MM.1S (cell line): ENCODE measurements around the gene PLXNB1.

Experiments used
- DNase-seq: peaks from one replicate; pipeline ENCODE4 v3.0.0-alpha.2; 2015
- H2AFZ ChIP-seq: fragments of 300-600 bp; sonication (generic); 2 replicates; pipeline ENCODE4 v1.6.0; 2016; ENCODE audit warnings: antibody characterized with exemption, low read length
- H3F3A ChIP-seq: fragments of 300-600 bp; sonication (generic); 2 replicates; pipeline ENCODE4 v1.6.1; 2016; ENCODE audit warnings: mild to moderate bottlenecking, antibody characterized with exemption, low read length, moderate library complexity, mixed read lengths; ENCODE audit not compliant: insufficient read depth
- H3K27ac ChIP-seq: fragments of 300-600 bp; sonication (generic); 2 replicates; pipeline ENCODE4 v1.5.1; 2016; ENCODE audit warnings: mild to moderate bottlenecking, low read length
- H3K27me3 ChIP-seq: fragments of 300-600 bp; sonication (generic); replicated peaks from 2 replicates; pipeline ENCODE4 v1.6.0; 2016; ENCODE audit warnings: low read length; ENCODE audit not compliant: insufficient read depth
- H3K36me3 ChIP-seq: fragments of 300-600 bp; sonication (generic); replicated peaks from 2 replicates; pipeline ENCODE4 v1.6.1; 2016; ENCODE audit warnings: mild to moderate bottlenecking, low read length, mixed read lengths; ENCODE audit not compliant: insufficient read depth
- H3K4me1 ChIP-seq: fragments of 300-600 bp; sonication (generic); 2 replicates; pipeline ENCODE4 v1.6.1; 2016; ENCODE audit warnings: low read length, mixed read lengths
- H3K4me2 ChIP-seq: fragments of 300-600 bp; sonication (generic); 2 replicates; pipeline ENCODE4 v1.6.0; 2016; ENCODE audit warnings: low read depth, low read length
- H3K4me3 ChIP-seq: fragments of 300-600 bp; sonication (generic); 2 replicates; pipeline ENCODE4 v1.5.1; 2016; ENCODE audit warnings: low read length, mixed read lengths
- H3K79me2 ChIP-seq: fragments of 300-600 bp; sonication (generic); 2 replicates; pipeline ENCODE4 v1.6.1; 2016; ENCODE audit warnings: mixed run types, low read length, mixed read lengths
- H3K9ac ChIP-seq: fragments of 300-600 bp; sonication (generic); 2 replicates; pipeline ENCODE4 v1.6.1; 2016; ENCODE audit warnings: low read length, mixed read lengths
- H3K9me2 ChIP-seq: fragments of 300-600 bp; sonication (generic); replicated peaks from 2 replicates; pipeline ENCODE4 v1.6.1; 2016; ENCODE audit warnings: mild to moderate bottlenecking, low read length, mixed read lengths; ENCODE audit not compliant: insufficient read depth
- H3K9me3 ChIP-seq: fragments of 300-600 bp; sonication (generic); replicated peaks from 2 replicates; pipeline ENCODE4 v1.6.1; 2016; ENCODE audit warnings: mild to moderate bottlenecking, low read length, mixed read lengths; ENCODE audit not compliant: insufficient read depth
- H4K20me1 ChIP-seq: fragments of 300-600 bp; sonication (generic); 2 replicates; pipeline ENCODE4 v1.6.1; 2016; ENCODE audit warnings: mild to moderate bottlenecking, low read length, moderate library complexity, mixed read lengths; ENCODE audit not compliant: insufficient read depth
- EZH2 ChIP-seq: fragments of 300-600 bp; sonication (generic); optimal IDR thresholded peaks from 2 replicates; pipeline ENCODE3; 2017; ENCODE audit warnings: low read depth, mild to moderate bottlenecking, antibody characterized with exemption, low read length, mixed read lengths
- EZH2phosphoT487 ChIP-seq: fragments of 300-600 bp; sonication (generic); IDR thresholded peaks from 2 replicates; pipeline ENCODE4 v1.6.1; 2018; ENCODE audit warnings: antibody characterized with exemption, low read length
- TF ChIP-seq, protein P1 (sequence below): fragments of 300-600 bp; sonication (generic); IDR thresholded peaks from 2 replicates; pipeline ENCODE4 v1.5.1; 2016; ENCODE audit warnings: antibody characterized with exemption, low read length, mixed read lengths

The PLXNB1 gene

GRCh38 chr3:48417529-48418108, 12.3 kb downstream of the PLXNB1 start:
- no peak overlapping the region for H3K4me2 ChIP-seq
- H3K27me3 ChIP-seq = peaks cover 25% of the 10 kb centered on the region; the same call in 1 of the 2 replicates
- H3K9ac ChIP-seq = no peak overlapping the region
- no peaks in the 10 kb centered on the region for H3K9me2 ChIP-seq
- no peaks in the 10 kb centered on the region for H4K20me1 ChIP-seq
- H3K9me3 ChIP-seq = no peaks in the 10 kb centered on the region
- H3F3A ChIP-seq = no peaks in the 10 kb centered on the region
- no peak overlapping the region for H3K4me3 ChIP-seq
- no peak overlapping the region for H2AFZ ChIP-seq
- no peaks in the 10 kb centered on the region for H3K79me2 ChIP-seq
- no peak overlapping the region for H3K27ac ChIP-seq
- H3K4me1 ChIP-seq = no peaks in the 10 kb centered on the region
- no peak for DNase-seq
- no peaks in the 10 kb centered on the region for H3K36me3 ChIP-seq
- TF ChIP-seq EZH2 (no peak), EZH2phosphoT487 (no peak)
- TF ChIP-seq, protein P1, sequence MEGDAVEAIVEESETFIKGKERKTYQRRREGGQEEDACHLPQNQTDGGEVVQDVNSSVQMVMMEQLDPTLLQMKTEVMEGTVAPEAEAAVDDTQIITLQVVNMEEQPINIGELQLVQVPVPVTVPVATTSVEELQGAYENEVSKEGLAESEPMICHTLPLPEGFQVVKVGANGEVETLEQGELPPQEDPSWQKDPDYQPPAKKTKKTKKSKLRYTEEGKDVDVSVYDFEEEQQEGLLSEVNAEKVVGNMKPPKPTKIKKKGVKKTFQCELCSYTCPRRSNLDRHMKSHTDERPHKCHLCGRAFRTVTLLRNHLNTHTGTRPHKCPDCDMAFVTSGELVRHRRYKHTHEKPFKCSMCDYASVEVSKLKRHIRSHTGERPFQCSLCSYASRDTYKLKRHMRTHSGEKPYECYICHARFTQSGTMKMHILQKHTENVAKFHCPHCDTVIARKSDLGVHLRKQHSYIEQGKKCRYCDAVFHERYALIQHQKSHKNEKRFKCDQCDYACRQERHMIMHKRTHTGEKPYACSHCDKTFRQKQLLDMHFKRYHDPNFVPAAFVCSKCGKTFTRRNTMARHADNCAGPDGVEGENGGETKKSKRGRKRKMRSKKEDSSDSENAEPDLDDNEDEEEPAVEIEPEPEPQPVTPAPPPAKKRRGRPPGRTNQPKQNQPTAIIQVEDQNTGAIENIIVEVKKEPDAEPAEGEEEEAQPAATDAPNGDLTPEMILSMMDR = no peak

DNA sequence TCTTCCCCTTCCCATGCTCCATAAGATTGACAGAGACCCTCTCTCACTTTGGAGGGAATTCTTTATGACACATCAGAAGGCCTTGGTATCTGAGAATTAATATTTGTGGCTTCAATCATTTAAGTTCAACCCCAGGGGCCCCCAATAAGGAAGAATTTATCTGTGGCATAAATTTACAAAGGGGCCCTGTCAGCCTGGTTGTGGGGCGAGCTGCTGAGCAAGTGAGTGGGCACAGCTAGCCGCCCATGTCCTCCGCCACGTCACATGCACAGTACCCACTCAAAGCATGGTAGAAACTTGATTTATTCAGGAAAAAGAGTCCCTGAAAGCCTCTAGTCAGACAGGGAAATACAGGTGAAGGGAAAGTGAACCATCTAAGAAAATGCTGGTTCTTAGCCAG, 13.3 kb downstream of the PLXNB1 start:
- no peaks in the 10 kb centered on the region for H3K9me2 ChIP-seq
- H3K36me3 ChIP-seq = no peaks in the 10 kb centered on the region
- no peaks in the 10 kb centered on the region for H4K20me1 ChIP-seq
- H3K9ac ChIP-seq = no peak overlapping the region
- H3K27ac ChIP-seq = no peak overlapping the region
- no peak for DNase-seq
- no peak for TF ChIP-seq EZH2phosphoT487
- TF ChIP-seq EZH2 = no peak
- TF ChIP-seq, protein P1 = no peak
- no peaks in the 10 kb centered on the region for H3K4me1 ChIP-seq
- H3K27me3 ChIP-seq = peaks cover 25% of the 10 kb centered on the region; the same call in 1 of the 2 replicates
- H3K4me3 ChIP-seq = no peak overlapping the region
- H3F3A ChIP-seq = no peaks in the 10 kb centered on the region
- H3K4me2 ChIP-seq = no peak overlapping the region
- H3K79me2 ChIP-seq = no peaks in the 10 kb centered on the region
- H2AFZ ChIP-seq = no peak overlapping the region
- H3K9me3 ChIP-seq = no peaks in the 10 kb centered on the region

GRCh38 chr3:48416091-48416505, 13.8 kb downstream of the PLXNB1 start:
- H3F3A ChIP-seq = no peaks in the 10 kb centered on the region
- no peak for TF ChIP-seq EZH2
- TF ChIP-seq, protein P1 = no peak
- TF ChIP-seq EZH2phosphoT487 = no peak
- H3K9me2 ChIP-seq = no peaks in the 10 kb centered on the region
- no peaks in the 10 kb centered on the region for H3K36me3 ChIP-seq
- no peaks in the 10 kb centered on the region for H3K79me2 ChIP-seq
- H3K4me3 ChIP-seq = no peak overlapping the region
- DNase-seq = no peak
- no peaks in the 10 kb centered on the region for H4K20me1 ChIP-seq
- H3K4me2 ChIP-seq = no peak overlapping the region
- no peak overlapping the region for H3K9ac ChIP-seq
- H3K9me3 ChIP-seq = no peaks in the 10 kb centered on the region
- no peak overlapping the region for H2AFZ ChIP-seq
- peaks cover 25% of the 10 kb centered on the region; the same call in 1 of the 2 replicates for H3K27me3 ChIP-seq
- H3K27ac ChIP-seq = no peak overlapping the region
- H3K4me1 ChIP-seq = no peaks in the 10 kb centered on the region
